Transverse colon (tissue), 4 donors: ENCODE data around the gene CATSPERE. TPM values are rescaled to one million over a fixed set of nuclear protein-coding genes. Genes with fewer than 3 reads are reported as not detected.

ENCODE experiments used
- DNase-seq: peaks from one replicate; pipeline ENCODE4 v3.0.0-alpha.2; 2019
- H3K27ac ChIP-seq, 4 donors: fragments of 200-600 bp; sonication (generic); 2 replicates each; pipeline ENCODE4 v1.5.1; 2016 to 2018; ENCODE audit warnings: inconsistent platforms in 4 of 4
- H3K27me3 ChIP-seq: fragments of 200-600 bp; sonication (generic); 2 replicates; pipeline ENCODE4 v1.5.1; 2017; ENCODE audit warnings: inconsistent platforms
- H3K36me3 ChIP-seq, 4 donors: fragments of 200-600 bp; sonication (generic); 2 replicates each; pipeline ENCODE4 v1.5.1; 2017 to 2019; ENCODE audit warnings: inconsistent platforms in 4 of 4
- H3K4me1 ChIP-seq, 4 donors: fragments of 200-600 bp; sonication (generic); 2 replicates each; pipeline ENCODE4 v1.5.1; 2017 to 2020; ENCODE audit warnings: inconsistent platforms in 4 of 4
- H3K4me3 ChIP-seq, 4 donors: fragments of 200-600 bp; sonication (generic); 1 replicate in 1 of 4; 2 replicates in 3 of 4; pipeline versions ENCODE4 v1.5.1 to v1.6.1; 2017 to 2019; ENCODE audit warnings: inconsistent platforms in 4 of 4
- H3K9me3 ChIP-seq, 2 donors: fragments of 200-600 bp; sonication (generic); 2 replicates each; pipeline ENCODE4 v1.5.1; 2017 to 2019; ENCODE audit warnings: inconsistent platforms in 2 of 2
- EP300 ChIP-seq: sonication (generic); formaldehyde crosslinking; IDR thresholded peaks from one replicate; pipeline ENCODE4 v1.6.1; 2017; ENCODE audit warnings: antibody characterized with exemption, low read depth
- POLR2A ChIP-seq: fragments of 450-650 bp; IDR thresholded peaks from one replicate; pipeline ENCODE4 v1.6.1; 2016; ENCODE audit warnings: antibody characterized with exemption, mild to moderate bottlenecking, moderate library complexity
- POLR2AphosphoS5 ChIP-seq, 3 donors: sonication (generic); formaldehyde crosslinking; IDR thresholded peaks; one replicate each; pipeline ENCODE4 v1.6.1; 2016; ENCODE audit warnings: antibody characterized with exemption in 3 of 3
- WGBS, 2 donors: methylation state at CpG; one replicate each; pipeline ENCODE4 v1.1.5; 2018; ENCODE audit warnings: low coverage in 1 of 2; 5-methylcytosine and 5-hydroxymethylcytosine counted together
- in situ Hi-C, 4 donors: fragments of 200-750 bp; cut with MboI; loops; one replicate each; pipeline versions ENCODE4 v1.15.0 to v1.15.1; 2017; ENCODE audit warnings: low sequenced_read_pairs in 3 of 4, low pct_ligation_motif_present in 1 of 4, low pct_unique_long_range_greater_than_20kb in 1 of 4
- intact Hi-C: fragments of 100-400 bp; cut with DNase I; formaldehyde crosslinking; loops from one replicate; pipeline ENCODE4 v1.15.1; 2023; ENCODE audit warnings: low total_unique reads
- total RNA-seq, 4 donors: library from RNA; depleted of rRNA; stranded (reverse); fragments of >200 nt; gene quantifications; one replicate each; pipeline ENCODE4 v1.1.0, GENCODE V29; 2016
- TF ChIP-seq, protein P1 (sequence below), 5 experiments: fragments of 200-600 bp in 3 of 5; fragments of 450-650 bp in 2 of 5; sonication (generic) in 3 of 5; IDR thresholded peaks; 1 replicate in 2 of 5; 2 replicates in 3 of 5; pipeline ENCODE4 v1.5.1; 2016 to 2017; ENCODE audit warnings: antibody characterized with exemption in 5 of 5, inconsistent platforms in 3 of 5, mild to moderate bottlenecking in 2 of 5, moderate library complexity in 1 of 5

The CATSPERE gene
- total RNA-seq, 4 donors from 2014 or later, result 0.55 to 2.7 TPM; not detected in 2

DNA sequence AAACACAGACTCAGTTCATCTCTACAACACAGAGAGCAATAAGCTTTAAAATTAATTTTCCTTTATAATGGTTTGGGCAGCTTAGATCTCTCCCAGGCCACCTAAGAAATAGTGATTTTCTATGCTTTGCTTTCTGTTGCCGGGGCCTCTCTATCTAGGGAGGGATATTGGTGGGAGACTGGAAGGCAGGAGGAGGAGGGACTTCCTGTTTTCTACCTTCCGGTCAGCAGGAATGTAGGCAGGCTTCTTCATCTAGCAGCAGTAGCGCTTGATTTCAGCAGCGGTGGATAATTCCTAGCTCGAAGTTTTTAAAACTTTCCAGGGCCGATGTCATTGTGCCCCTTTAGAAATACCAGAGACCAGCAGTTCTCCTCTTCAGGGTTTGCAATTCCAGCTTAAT lies 186.7 kb downstream of the CATSPERE start:
- intact Hi-C loops, result loop anchor here (10.0 kb wide), 1 partner anchor 193 kb away; the partner anchor contains the start of gene ADSS2
- Histone ChIP-seq H3K4me1 (peaks cover 0 to 4% (median 0%) of the 10 kb centered on the region in 4 donors), H3K9me3 (no peaks in the 10 kb centered on the region), H3K27me3 (no peaks in the 10 kb centered on the region), H3K36me3 (no peaks in the 10 kb centered on the region), H3K27ac (no peak overlapping the region), H3K4me3 (no peak overlapping the region)
- TF ChIP-seq POLR2A (no peak), EP300 (no peak), POLR2AphosphoS5 (IDR thresholded peaks at IDR 0.05) (no peak)
- TF ChIP-seq, protein P1, sequence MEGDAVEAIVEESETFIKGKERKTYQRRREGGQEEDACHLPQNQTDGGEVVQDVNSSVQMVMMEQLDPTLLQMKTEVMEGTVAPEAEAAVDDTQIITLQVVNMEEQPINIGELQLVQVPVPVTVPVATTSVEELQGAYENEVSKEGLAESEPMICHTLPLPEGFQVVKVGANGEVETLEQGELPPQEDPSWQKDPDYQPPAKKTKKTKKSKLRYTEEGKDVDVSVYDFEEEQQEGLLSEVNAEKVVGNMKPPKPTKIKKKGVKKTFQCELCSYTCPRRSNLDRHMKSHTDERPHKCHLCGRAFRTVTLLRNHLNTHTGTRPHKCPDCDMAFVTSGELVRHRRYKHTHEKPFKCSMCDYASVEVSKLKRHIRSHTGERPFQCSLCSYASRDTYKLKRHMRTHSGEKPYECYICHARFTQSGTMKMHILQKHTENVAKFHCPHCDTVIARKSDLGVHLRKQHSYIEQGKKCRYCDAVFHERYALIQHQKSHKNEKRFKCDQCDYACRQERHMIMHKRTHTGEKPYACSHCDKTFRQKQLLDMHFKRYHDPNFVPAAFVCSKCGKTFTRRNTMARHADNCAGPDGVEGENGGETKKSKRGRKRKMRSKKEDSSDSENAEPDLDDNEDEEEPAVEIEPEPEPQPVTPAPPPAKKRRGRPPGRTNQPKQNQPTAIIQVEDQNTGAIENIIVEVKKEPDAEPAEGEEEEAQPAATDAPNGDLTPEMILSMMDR (IDR thresholded peaks at IDR 0.05), result no peak
- WGBS, 2 donors, result 77 to 90% methylated on average over 4 to 6 of the region's 6 CpGs
- no peak for DNase-seq
- in situ Hi-C loops, result no loop called here

DNA sequence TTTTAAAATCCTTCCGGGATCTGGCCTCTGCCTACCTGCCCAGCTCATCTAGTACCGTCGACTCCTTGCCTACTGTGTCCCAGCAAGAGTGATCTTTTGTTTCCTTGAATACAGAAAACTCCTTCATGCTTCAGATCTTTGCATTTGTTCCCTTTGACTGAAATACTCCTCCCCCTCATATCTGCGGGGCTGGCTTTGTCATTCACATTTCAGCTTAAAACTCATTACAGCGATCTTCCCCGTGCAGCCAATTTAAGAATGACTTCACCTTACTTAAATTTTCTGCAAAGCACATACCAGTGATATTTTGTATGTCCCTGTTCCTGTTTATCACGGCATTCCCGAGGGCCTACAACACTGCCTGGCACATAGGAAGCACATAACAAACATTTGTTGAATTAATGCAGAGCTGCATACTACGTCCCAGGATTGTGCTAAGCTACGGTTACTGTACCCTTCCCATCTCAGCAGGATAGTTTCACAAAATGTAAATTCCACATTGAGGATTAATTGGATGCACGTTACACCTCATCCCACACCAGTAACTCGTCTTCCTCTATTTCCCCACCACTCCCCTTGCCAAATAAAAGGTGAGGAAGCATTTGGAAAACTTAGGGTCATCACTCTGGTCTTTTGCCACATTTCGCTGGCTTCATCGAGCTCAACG lies 191.0 kb downstream of the CATSPERE start:
- Histone ChIP-seq H3K9me3 (no peaks in the 10 kb centered on the region), H3K27ac (peak overlapping the region; percentile 96 to 99 (median 98)), H3K4me3 (peak overlapping the region; percentile 27 to 90 (median 51)), H3K27me3 (no peaks in the 10 kb centered on the region), H3K36me3 (no peaks in the 10 kb centered on the region), H3K4me1 (peaks cover 10 to 35% (median 26%) of the 10 kb centered on the region in 4 donors)
- in situ Hi-C loops, result loop anchor here in 1 of 4 donors (10.0 kb wide), 1 partner anchor 197 kb away; the partner anchor contains the start of gene ADSS2
- WGBS, 2 donors, result 42 to 53% methylated on average over 10 to 15 of the region's 15 CpGs
- no peak for DNase-seq
- TF ChIP-seq POLR2A (no peak), POLR2AphosphoS5 (IDR thresholded peaks at IDR 0.05) (no peak), EP300 (no peak)
- TF ChIP-seq, protein P1 (IDR thresholded peaks at IDR 0.05), result no peak
- intact Hi-C loops, result no loop called here

DNA sequence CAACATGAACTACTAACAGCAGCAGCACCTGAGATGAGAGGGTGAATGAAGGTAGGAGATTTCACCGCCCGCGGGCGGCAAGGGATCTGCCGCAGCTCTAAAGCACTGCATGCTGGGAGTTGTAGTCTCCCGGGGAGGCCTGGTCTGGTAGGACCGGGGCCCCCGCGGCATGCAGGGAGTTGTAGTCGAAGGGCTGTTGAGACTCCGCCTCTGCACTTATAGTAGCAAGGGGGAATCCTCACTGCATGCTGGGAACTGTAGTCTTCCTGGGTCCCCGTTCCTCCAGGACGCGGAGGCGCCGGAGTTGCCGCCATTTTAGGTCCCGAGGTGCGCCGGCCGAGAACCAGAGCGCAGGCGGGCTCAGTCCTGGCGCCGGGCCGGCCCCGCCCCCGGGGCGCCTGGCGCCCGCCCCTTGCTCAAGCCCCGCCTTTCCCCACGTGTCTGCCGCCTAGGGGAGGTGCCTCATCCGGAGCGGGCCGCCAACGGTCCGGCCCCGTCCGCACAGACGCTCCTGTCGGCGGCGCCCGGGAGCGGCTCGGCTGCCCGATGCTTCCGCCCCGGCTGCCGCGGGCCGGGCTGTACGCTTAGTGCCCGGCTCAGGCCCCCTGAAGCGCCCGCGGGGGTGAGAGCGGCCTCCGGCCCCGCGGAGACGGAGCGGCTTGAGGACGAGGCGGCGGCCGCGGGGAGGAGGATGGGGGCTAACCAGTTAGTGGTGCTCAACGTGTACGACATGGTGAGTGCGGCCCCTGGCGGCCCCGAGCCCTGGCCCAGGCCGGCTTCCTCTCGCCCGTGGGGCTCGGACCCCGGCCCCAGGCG lies 191.8 kb downstream of the CATSPERE start, which contains the start of gene DESI2:
Gene DESI2 (plus strand): TSS at position 504 of the 816 bp plus-strand sequence. CDS start 188 bp downstream, at position 692.
- peaks cover 10 to 42% (median 28%) of the 10 kb centered on the region in 4 donors for H3K4me1 ChIP-seq
- in situ Hi-C loops (loop anchor here in 1 of 4 donors (10.0 kb wide), 1 partner anchor 198 kb away; the partner anchor contains the start of gene ADSS2), intact Hi-C loops (no loop called here)
- no peaks in the 10 kb centered on the region for H3K27me3 ChIP-seq
- 0% methylated on average over 42 of the region's 81 CpGs; no CpG with 5 or more reads in 1 of the 2 donors for WGBS, 2 donors
- peak within 1 kb of the TSS; percentile 96 to 99 (median 98) for H3K27ac ChIP-seq
- peak within 1 kb of the TSS; percentile 60 to 91 (median 80) for H3K4me3 ChIP-seq
- TF ChIP-seq, protein P1 (IDR thresholded peaks at IDR 0.05), result peak; percentile 28 to 73 (median 44)
- TF ChIP-seq POLR2AphosphoS5 (IDR thresholded peaks at IDR 0.05), result peak; percentile 90 to 97 (median 97)
- no peak for TF ChIP-seq EP300
- TF ChIP-seq POLR2A, result peak; percentile 94
- DNase-seq, result peak; percentile 99
- no peaks in the 10 kb centered on the region for H3K36me3 ChIP-seq
- H3K9me3 ChIP-seq, result no peaks in the 10 kb centered on the region
